ENCODE data around the gene ARRDC1. TPM values are rescaled to one million over a fixed set of nuclear protein-coding genes. Genes with fewer than 3 reads are reported as not detected.

ARRDC1 gene, protein sequence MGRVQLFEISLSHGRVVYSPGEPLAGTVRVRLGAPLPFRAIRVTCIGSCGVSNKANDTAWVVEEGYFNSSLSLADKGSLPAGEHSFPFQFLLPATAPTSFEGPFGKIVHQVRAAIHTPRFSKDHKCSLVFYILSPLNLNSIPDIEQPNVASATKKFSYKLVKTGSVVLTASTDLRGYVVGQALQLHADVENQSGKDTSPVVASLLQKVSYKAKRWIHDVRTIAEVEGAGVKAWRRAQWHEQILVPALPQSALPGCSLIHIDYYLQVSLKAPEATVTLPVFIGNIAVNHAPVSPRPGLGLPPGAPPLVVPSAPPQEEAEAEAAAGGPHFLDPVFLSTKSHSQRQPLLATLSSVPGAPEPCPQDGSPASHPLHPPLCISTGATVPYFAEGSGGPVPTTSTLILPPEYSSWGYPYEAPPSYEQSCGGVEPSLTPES
- total RNA-seq: 10 to 100 TPM in 3 of 4 donors, 1 to 10 TPM in 1; 6.9 to 17.6 (median 14.6) TPM
- polyA plus RNA-seq: 10 to 100 TPM; 12.6 to 18.9 (median 14.2) TPM
- long read RNA-seq, donor 1, transcript ARRDC1-201 (8 exons, 1,586 nt): major isoform, 16 of 29 reads
- long read RNA-seq, donor 1, partial matches to known transcripts: 9 of 29 reads
- long read RNA-seq, donor 1, other reads (novel, unspliced or antisense): 4 of 29 reads
- long read RNA-seq, donor 2, transcript ARRDC1-201 (8 exons, 1,586 nt): major isoform, 10 of 20 reads
- long read RNA-seq, donor 2, partial matches to known transcripts: 5 of 20 reads
- long read RNA-seq, donor 2, other reads (novel, unspliced or antisense): 5 of 20 reads

DNA sequence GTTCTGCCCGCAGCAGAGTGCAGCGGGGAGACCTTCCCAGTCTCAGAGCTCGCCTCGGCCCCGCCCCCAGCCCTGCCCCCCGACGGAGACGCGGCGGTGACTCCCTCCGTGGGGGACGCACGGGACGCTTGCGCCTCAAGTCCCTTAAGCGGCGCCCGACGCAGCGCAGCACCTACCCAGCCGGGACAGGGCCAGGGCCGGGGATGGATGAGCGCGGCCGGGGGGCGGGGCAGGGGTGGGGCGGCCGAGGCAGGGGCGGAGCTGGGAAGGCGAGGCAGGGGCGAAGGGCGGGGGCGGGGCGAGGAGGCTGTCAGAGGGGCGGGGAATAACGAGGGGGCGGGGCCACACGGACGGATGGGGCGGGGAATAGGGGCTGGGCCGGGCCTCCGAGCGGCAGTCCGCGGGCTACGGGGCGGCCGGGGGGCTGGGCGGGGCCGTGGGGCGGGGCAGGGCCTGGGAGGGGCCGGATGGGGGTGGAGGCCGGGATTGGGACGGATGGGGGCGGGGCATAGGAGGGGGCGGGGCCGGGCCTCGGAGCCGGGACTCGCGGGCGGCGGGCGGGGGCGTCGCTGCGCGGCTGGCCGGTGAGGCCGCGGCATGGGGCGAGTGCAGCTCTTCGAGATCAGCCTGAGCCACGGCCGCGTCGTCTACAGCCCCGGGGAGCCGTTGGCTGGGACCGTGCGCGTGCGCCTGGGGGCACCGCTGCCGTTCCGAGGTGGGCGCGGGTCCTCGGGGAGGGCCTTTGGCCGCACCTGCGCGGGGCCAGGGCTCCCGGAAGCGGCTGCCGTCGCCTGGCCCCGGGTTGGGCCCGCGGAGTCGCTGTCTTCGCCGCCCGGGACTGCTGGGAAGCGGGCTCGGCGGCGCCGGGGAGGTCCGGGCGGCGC is at the start of gene ARRDC1:
TSS of gene ARRDC1 (plus strand) at position 566 of the 884 bp plus-strand sequence. CDS start at position 598, 32 bp downstream.
- WGBS, 3 donors: 0 to 4% (median 1%) methylated on average over 35 to 108 of the region's 111 CpGs
- TF ChIP-seq, protein P1, sequence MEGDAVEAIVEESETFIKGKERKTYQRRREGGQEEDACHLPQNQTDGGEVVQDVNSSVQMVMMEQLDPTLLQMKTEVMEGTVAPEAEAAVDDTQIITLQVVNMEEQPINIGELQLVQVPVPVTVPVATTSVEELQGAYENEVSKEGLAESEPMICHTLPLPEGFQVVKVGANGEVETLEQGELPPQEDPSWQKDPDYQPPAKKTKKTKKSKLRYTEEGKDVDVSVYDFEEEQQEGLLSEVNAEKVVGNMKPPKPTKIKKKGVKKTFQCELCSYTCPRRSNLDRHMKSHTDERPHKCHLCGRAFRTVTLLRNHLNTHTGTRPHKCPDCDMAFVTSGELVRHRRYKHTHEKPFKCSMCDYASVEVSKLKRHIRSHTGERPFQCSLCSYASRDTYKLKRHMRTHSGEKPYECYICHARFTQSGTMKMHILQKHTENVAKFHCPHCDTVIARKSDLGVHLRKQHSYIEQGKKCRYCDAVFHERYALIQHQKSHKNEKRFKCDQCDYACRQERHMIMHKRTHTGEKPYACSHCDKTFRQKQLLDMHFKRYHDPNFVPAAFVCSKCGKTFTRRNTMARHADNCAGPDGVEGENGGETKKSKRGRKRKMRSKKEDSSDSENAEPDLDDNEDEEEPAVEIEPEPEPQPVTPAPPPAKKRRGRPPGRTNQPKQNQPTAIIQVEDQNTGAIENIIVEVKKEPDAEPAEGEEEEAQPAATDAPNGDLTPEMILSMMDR (IDR thresholded peaks at IDR 0.05): no peak
- Histone ChIP-seq H3K36me3 (ENCODE audit: insufficient read depth in 1 of 2, low read depth in 1 of 2) (no peaks in the 10 kb centered on the region), H3K27ac (peak within 1 kb of the TSS; percentile 85), H3K9me3 (no peaks in the 10 kb centered on the region), H3K4me3 (peak within 1 kb of the TSS; percentile 78), H3K27me3 (ENCODE audit: insufficient read depth in 3 of 3, low read length in 2 of 3) (no peaks in the 10 kb centered on the region), H3K4me1 (peaks cover 15% of the 10 kb centered on the region)
- peak; percentile 86 to 91 (median 90) for ATAC-seq
- DNase-seq: peak; percentile 94 to 97
- intact Hi-C loops (cut with DNase I): no loop called here

DNA sequence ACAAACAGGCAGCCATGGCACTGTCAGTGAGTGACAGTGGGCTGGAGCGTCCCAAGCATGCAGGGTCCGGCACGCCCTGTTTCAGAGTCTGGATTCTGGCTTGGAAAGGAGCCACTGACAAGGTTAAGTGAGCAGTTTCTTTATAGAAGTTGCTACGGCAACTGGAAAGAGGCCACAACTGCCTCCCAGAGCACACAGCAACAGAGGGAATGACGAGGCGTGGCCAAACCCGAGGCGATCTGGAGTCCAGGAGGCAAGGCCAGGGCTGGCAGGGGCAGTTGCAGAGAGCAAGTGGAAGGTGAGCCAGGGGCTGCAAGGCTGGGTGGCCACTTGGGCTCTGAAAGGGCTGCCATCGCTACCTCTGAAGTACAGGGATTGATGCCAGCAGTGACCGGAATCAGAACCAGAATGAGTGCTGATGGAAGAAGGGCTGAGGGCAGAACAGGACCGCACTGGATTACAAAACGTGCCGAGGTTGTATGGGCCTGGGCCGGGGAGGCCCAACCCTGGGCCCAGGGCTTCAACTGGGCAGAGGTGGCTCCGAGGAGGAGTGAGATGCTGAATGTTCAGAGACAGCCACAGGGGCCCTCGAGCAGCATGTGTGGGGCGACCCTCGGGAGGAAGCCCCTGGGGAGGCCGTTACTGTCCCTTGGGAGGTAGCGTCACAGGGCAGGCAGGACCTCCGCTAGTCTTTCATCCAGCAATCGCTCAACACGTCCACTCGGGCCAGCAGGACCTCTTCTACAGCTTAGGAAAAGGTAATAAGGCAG is 49.2 kb upstream of the ARRDC1 start:
- ATAC-seq: no peak
- intact Hi-C loops (cut with DNase I): no loop called here
- no peak overlapping the region for H3K27ac ChIP-seq
- WGBS, 3 donors: 69 to 78% (median 72%) methylated on average over 24 of the region's 24 CpGs
- H3K36me3 ChIP-seq (ENCODE audit: insufficient read depth in 1 of 2, low read depth in 1 of 2): peaks cover 5 to 65% of the 10 kb centered on the region in 2 donors
- no peak for DNase-seq
- peaks cover 9% of the 10 kb centered on the region for H3K4me1 ChIP-seq
- H3K27me3 ChIP-seq (ENCODE audit: insufficient read depth in 3 of 3, low read length in 2 of 3): no peaks in the 10 kb centered on the region
- no peak overlapping the region for H3K4me3 ChIP-seq
- TF ChIP-seq, protein P1 (IDR thresholded peaks at IDR 0.05): no peak
- H3K9me3 ChIP-seq: no peaks in the 10 kb centered on the region

DNA sequence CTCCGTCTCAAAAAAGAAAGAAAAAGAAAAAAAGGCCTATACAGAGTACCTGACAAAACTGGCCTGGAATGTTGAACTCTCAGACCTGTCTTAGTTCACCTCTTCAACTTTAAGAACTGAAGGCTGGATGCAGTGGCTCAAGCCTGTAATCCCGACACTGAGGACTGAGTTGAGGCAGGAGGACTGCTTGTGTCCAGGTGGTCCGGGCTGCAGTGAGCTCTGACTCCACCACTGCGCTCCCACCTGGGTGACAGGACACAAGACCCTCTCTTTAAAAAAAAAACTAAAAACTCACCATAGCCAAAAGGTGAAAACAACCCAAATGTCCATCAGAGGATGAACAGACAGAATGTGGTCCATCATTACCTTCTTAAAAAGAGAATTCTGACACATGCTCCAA is 47.4 kb upstream of the ARRDC1 start:
- WGBS, 3 donors: 94 to 96% (median 95%) methylated on average over 4 of the region's 4 CpGs
- peaks cover under 1% of the 10 kb centered on the region for H3K4me1 ChIP-seq
- TF ChIP-seq, protein P1 (IDR thresholded peaks at IDR 0.05): no peak
- H3K4me3 ChIP-seq: no peak overlapping the region
- no peaks in the 10 kb centered on the region for H3K27me3 ChIP-seq (ENCODE audit: insufficient read depth in 3 of 3, low read length in 2 of 3)
- ATAC-seq: no peak
- intact Hi-C loops (cut with DNase I): no loop called here
- no peak for DNase-seq
- H3K27ac ChIP-seq: no peak overlapping the region
- H3K36me3 ChIP-seq (ENCODE audit: insufficient read depth in 1 of 2, low read depth in 1 of 2): peaks cover 5 to 77% of the 10 kb centered on the region in 2 donors
- H3K9me3 ChIP-seq: no peaks in the 10 kb centered on the region

GRCh38 chr9:137564134-137564533 is 41.4 kb upstream of the ARRDC1 start:
- Histone ChIP-seq H3K36me3 (ENCODE audit: insufficient read depth in 1 of 2, low read depth in 1 of 2) (peaks cover 3 to 49% of the 10 kb centered on the region in 2 donors), H3K4me1 (no peaks in the 10 kb centered on the region), H3K27ac (no peak overlapping the region), H3K9me3 (no peaks in the 10 kb centered on the region), H3K27me3 (ENCODE audit: insufficient read depth in 3 of 3, low read length in 2 of 3) (no peaks in the 10 kb centered on the region), H3K4me3 (no peak overlapping the region)
- TF ChIP-seq, protein P1 (IDR thresholded peaks at IDR 0.05): no peak
- ATAC-seq: peak in 1 of 4 donors; percentile 21
- WGBS, 3 donors: 79 to 85% (median 79%) methylated on average over 6 to 10 of the region's 10 CpGs
- intact Hi-C loops (cut with DNase I): no loop called here
- no peak for DNase-seq

Data from psoas muscle (tissue), 8 donors.